GM19324 (cell line): ENCODE measurements around the gene CAMKMT.
"Not testable (repeated sequence)": the region's sequence is repeated elsewhere in the genome, so short reads cannot be mapped to it uniquely, and the experiment has no call there.

Experiments
- ATAC-seq: cut with Tn5 transposase; IDR thresholded peaks from one replicate; pipeline ENCODE4 v1.9.1; 2021; ENCODE audit warnings: mild to moderate bottlenecking, moderate library complexity; ENCODE audit not compliant: unreplicated experiment, low FRiP score

CAMKMT gene

GRCh38 chr2:44358503-44358902 is 3.2 kb upstream of the CAMKMT start:
- ATAC-seq: no peak

- no peak for ATAC-seq
These were observed 908 bp upstream of the CAMKMT start for GRCh38 chr2:44360749-44361329.

- ATAC-seq: no peak
These were observed 664 bp downstream of the CAMKMT start for GRCh38 chr2:44362207-44363015.

GRCh38 chr2:44364604-44365003 is 2.9 kb downstream of the CAMKMT start:
- no peak for ATAC-seq

- ATAC-seq: no peak
These were observed 5.8 kb downstream of the CAMKMT start for GRCh38 chr2:44367591-44367990.

GRCh38 chr2:44369392-44369791 is 7.6 kb downstream of the CAMKMT start:
- ATAC-seq: no peak

GRCh38 chr2:44371445-44371844 is 9.7 kb downstream of the CAMKMT start:
- ATAC-seq: no peak

- no peak for ATAC-seq
These were observed 10.5 kb downstream of the CAMKMT start for GRCh38 chr2:44372246-44372645.

- ATAC-seq: no peak
These were observed 15.7 kb downstream of the CAMKMT start for GRCh38 chr2:44377486-44377885.

GRCh38 chr2:44385226-44385625 is 23.5 kb downstream of the CAMKMT start:
- ATAC-seq: not testable (repeated sequence)

- no peak for ATAC-seq
These were observed 27.1 kb downstream of the CAMKMT start for GRCh38 chr2:44388877-44389276.

GRCh38 chr2:44389895-44390294 is 28.1 kb downstream of the CAMKMT start:
- no peak for ATAC-seq

- ATAC-seq: no peak
These were observed 30.7 kb downstream of the CAMKMT start for GRCh38 chr2:44392338-44392943.

- no peak for ATAC-seq
These were observed 35.9 kb downstream of the CAMKMT start for GRCh38 chr2:44397447-44398175.

- ATAC-seq: no peak
These were observed 36.6 kb downstream of the CAMKMT start for GRCh38 chr2:44398243-44398897.

GRCh38 chr2:44420725-44421124 is 59.0 kb downstream of the CAMKMT start:
- ATAC-seq: no peak

- no peak for ATAC-seq
These were observed 62.5 kb downstream of the CAMKMT start for GRCh38 chr2:44424211-44424610.

GRCh38 chr2:44429034-44429433 is 67.3 kb downstream of the CAMKMT start:
- no peak for ATAC-seq

GRCh38 chr2:44430342-44430741 is 68.6 kb downstream of the CAMKMT start:
- ATAC-seq: no peak

GRCh38 chr2:44433895-44434294 is 72.1 kb downstream of the CAMKMT start:
- ATAC-seq: no peak

GRCh38 chr2:44441200-44441599 is 79.5 kb downstream of the CAMKMT start:
- ATAC-seq: no peak
